Motor neuron (in vitro differentiated cells): ENCODE data around the gene JUP. TPM values are rescaled to one million over a fixed set of nuclear protein-coding genes. Genes with fewer than 3 reads are reported as not detected.
A peak's percentile ranks its signal among the peaks of the same experiment; 100 is the strongest.

Experiments
- ATAC-seq, 8 experiments: fragments of 200-7000 bp; cut with Tn5 transposase; replicated peaks in 6 of 8; 2 replicates each; pipeline ENCODE4 v1.8.0; 2021; ENCODE audit warnings: mild to moderate bottlenecking in 8 of 8, moderate library complexity in 8 of 8
- H3K27ac ChIP-seq, 2 donors: fragments of 250-450 bp; sonication (Bioruptor Pico); 2 replicates each; pipeline ENCODE4 v1.9.0; 2021; ENCODE audit warnings: antibody characterized with exemption in 2 of 2, mild to moderate bottlenecking in 2 of 2, moderate library complexity in 1 of 2
- H3K4me1 ChIP-seq, 2 donors: fragments of 250-450 bp; sonication (Bioruptor Pico); replicated peaks in 1 of 2; 2 replicates each; pipeline ENCODE4 v1.6.1; 2021; ENCODE audit warnings: antibody characterized with exemption in 2 of 2, mild to moderate bottlenecking in 2 of 2, moderate library complexity in 1 of 2
- H3K4me3 ChIP-seq, 5 donors: fragments of 250-450 bp; sonication (Bioruptor Pico); 2 replicates each; pipeline ENCODE4 v1.9.0; 2021; ENCODE audit warnings: antibody characterized with exemption in 5 of 5, mild to moderate bottlenecking in 5 of 5, moderate library complexity in 4 of 5
- WGBS, 10 experiments: fragments of 450-650 bp; shearing (Covaris generic); methylation state at CpG; one replicate each; pipeline ENCODE4 v1.0.0; 2022; 5-methylcytosine and 5-hydroxymethylcytosine counted together
- in situ Hi-C, 9 experiments: fragments of 400-800 bp; cut with MboI; loops; one replicate each; pipeline ENCODE4 v1.15.0; 2021; ENCODE audit warnings: low sequenced_read_pairs in 9 of 9, low pct_unique_long_range_greater_than_20kb in 2 of 9; ENCODE audit not compliant: unreplicated experiment in 9 of 9
- total RNA-seq, 8 experiments: library from RNA; unstranded; fragments of 300-600 nt; gene quantifications; 2 replicates each; pipeline versions ENCODE4 v1.2.3 to v1.2.4, GENCODE V29; 2022

The JUP gene
- total RNA-seq, 8 experiments from 2014 or later = 4.9 to 34.5 (median 16.8) TPM

DNA sequence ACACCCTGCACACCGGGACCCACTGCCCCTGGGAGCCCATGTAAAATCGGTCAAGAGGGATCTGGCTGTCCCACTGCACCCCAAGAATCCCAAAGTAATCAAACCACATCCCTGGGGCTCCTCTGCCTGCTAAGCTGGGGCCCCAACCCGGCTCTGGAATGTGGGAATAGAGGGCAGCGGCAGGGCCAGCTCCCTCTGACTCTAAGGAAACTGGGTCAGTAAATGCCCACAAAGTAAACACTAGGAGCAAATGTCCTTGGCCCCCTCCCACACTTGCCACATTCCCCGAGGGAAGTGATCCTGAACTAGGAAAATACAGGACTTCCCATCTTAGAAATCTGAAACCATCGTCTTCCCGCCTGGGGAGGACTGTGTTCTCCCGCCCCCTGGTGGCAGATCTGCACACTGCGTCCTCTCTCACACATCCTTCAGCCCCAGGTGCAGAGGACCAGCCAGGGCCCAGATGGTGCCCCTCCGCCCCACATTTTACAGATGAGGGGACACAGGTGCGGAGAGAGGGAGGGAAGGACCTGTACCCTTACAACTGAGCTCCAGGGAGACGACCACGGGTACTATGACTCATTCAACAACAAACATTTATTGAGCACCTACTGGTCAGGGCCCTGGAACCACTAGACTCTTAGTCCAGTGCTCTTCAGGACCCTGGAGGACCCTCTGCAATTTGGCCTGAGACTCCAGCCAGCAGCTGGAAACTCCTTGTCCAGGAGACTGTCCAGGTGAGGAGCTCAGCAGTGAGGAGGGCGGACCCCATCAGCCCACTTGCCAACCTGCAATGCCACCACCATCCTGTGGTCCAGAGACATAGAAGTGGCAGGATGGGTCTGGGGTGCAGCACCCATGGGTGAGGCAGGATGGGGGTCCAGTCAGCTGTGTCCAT, 15.1 kb upstream of the JUP start:
- Histone ChIP-seq H3K4me1 (peaks cover 0 to 9% of the 10 kb centered on the region in 2 donors), H3K27ac (no peak overlapping the region), H3K4me3 (no peak overlapping the region)
- in situ Hi-C loops = loop anchor here in 2 of 9 experiments (5.0 to 10.0 kb wide), 2 partner anchors 64 to 67 kb away; partner anchors contain the start of gene HAP1 (in 1 of the 2)
- peak; percentile 44 to 81 (median 74) for ATAC-seq
- 0 to 60% (median 4%) methylated on average over 1 to 9 of the region's 14 CpGs; no CpG with 5 or more reads in 4 of the 10 experiments for WGBS, 10 experiments

DNA sequence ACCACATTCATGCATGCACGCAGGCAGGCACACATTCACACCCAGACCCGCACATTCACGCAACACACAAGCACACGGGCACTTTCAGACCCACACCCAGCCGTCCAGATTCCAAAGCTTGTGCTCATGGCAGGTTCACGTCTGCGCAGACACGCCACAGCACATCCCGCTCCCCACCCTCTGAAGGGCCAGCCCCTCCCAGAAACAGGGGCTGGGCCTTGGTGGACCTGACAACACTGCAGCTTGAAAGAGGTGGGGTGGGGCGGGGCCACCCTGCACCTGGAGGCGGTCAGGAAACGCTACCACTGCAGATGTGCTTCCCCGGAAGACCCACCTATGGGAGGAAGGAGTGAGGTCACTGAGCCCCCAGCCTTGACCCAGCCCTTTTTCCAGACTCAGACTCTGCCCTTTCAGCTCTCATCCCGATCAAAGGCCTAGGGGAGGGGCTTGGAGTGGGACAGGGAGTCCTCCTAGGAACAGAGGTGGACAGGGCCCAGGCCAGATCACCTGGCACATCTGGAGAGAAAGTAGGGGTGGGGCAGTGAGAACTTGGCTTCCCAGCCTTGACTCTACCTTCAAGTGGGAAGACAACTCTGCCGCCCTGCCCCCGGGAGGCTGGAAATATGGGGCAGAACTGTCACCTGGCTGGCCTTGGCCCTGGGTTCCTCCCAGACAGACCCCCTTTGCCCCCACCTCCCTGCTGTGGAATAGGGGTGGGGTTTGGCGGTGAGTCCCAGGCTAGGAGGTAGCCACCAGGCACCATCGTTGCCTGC, 14.3 kb upstream of the JUP start:
- in situ Hi-C loops = loop anchor here in 2 of 9 experiments (5.0 to 10.0 kb wide), 2 partner anchors 63 to 66 kb away; partner anchors contain the start of gene HAP1 (in 1 of the 2)
- Histone ChIP-seq H3K4me3 (no peak overlapping the region), H3K4me1 (peaks cover 0 to 9% of the 10 kb centered on the region in 2 donors), H3K27ac (no peak overlapping the region)
- 20 to 100% (median 83%) methylated on average over 1 to 3 of the region's 18 CpGs; no CpG with 5 or more reads in 6 of the 10 experiments for WGBS, 10 experiments
- peak; percentile 14 to 88 (median 36) for ATAC-seq

- ATAC-seq = no peak
- no peak overlapping the region for H3K4me3 ChIP-seq
- H3K4me1 ChIP-seq = peaks cover 0 to 9% of the 10 kb centered on the region in 2 donors
- WGBS, 10 experiments = 65 to 100% (median 86%) methylated on average over 2 to 4 of the region's 8 CpGs; no CpG with 5 or more reads in 5 of the 10 experiments
- in situ Hi-C loops = loop anchor here in 1 of 9 experiments (10.0 kb wide), 1 partner anchor 65 kb away; the partner anchor contains the start of gene HAP1
- H3K27ac ChIP-seq = no peak overlapping the region
Measured at GRCh38 chr17:41799366-41799765, 12.9 kb upstream of the JUP start.

DNA sequence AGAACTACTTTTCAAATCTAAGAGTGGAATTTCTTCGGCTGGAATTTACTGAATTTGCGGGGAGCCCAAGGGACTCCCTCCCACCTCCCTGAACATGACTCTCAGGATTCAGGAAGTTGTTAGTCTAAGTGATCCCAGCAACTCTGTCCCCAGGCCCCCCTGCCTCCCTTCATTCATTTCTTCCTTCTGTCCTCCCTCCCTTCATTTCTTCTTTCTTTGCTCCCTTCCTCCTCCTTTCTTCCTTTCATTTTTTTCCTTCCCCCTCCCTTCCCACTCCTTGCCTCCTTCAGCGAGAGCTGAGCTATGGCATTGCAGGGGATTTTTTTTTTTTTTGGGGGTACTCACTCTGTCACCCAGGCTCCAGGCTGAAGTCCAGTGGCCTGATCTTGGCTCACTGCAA, 10.9 kb upstream of the JUP start:
- ATAC-seq = no peak
- Histone ChIP-seq H3K4me1 (peaks cover 18 to 28% of the 10 kb centered on the region in 2 donors), H3K27ac (no peak overlapping the region), H3K4me3 (no peak overlapping the region)
- 20 to 100% (median 75%) methylated on average over 1 to 2 of the region's 3 CpGs; no CpG with 5 or more reads in 3 of the 10 experiments for WGBS, 10 experiments
- in situ Hi-C loops = loop anchor here in 1 of 9 experiments (10.0 kb wide), 1 partner anchor 63 kb away; the partner anchor contains the start of gene HAP1

- Histone ChIP-seq H3K4me3 (no peak overlapping the region), H3K4me1 (peaks cover 18 to 27% of the 10 kb centered on the region in 2 donors), H3K27ac (no peak overlapping the region)
- ATAC-seq = no peak
- 50 to 100% (median 85%) methylated on average over 1 to 9 of the region's 10 CpGs for WGBS, 10 experiments
- in situ Hi-C loops = loop anchor here in 1 of 9 experiments (10.0 kb wide), 1 partner anchor 62 kb away; the partner anchor contains the start of gene HAP1
Measured at GRCh38 chr17:41796121-41796895, 9.8 kb upstream of the JUP start.

DNA sequence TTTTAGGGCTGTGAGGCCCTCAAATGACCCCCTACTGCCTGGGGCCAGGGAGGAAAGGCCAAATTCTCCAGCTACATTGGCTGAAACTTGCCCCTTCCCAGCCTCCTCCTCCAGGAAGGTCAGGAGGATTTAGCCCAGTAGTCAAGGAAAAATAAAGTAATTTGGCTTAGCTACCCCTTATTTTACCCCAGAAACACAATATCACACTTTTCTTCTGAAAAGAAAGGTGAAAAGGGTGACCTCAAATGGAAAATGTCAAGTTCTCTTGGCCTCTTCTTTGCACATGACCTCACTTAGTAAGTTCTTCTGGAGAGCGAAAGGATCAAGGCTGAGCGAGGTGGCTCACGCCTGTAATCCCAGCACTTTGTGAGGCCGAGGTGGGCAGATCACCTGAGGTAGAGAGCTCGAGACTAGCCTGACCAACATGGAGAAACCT, 8.0 kb upstream of the JUP start:
- in situ Hi-C loops = loop anchor here in 1 of 9 experiments (10.0 kb wide), 1 partner anchor 60 kb away; the partner anchor contains the start of gene HAP1
- H3K4me1 ChIP-seq = peaks cover 18 to 19% of the 10 kb centered on the region in 2 donors
- 80 to 100% (median 90%) methylated on average over 1 to 5 of the region's 5 CpGs; no CpG with 5 or more reads in 6 of the 10 experiments for WGBS, 10 experiments
- no peak overlapping the region for H3K27ac ChIP-seq
- no peak overlapping the region for H3K4me3 ChIP-seq
- ATAC-seq = no peak

- in situ Hi-C loops = loop anchor here in 1 of 9 experiments (10.0 kb wide), 1 partner anchor 59 kb away; the partner anchor contains the start of gene HAP1
- H3K4me1 ChIP-seq = peaks cover 18 to 19% of the 10 kb centered on the region in 2 donors
- H3K27ac ChIP-seq = no peak overlapping the region
- 20 to 90% (median 74%) methylated on average over 1 to 5 of the region's 14 CpGs; no CpG with 5 or more reads in 3 of the 10 experiments for WGBS, 10 experiments
- ATAC-seq = peak in 1 of 8 experiments; percentile 8
- H3K4me3 ChIP-seq = no peak overlapping the region
Measured at GRCh38 chr17:41793784-41794539, 7.5 kb upstream of the JUP start.

DNA sequence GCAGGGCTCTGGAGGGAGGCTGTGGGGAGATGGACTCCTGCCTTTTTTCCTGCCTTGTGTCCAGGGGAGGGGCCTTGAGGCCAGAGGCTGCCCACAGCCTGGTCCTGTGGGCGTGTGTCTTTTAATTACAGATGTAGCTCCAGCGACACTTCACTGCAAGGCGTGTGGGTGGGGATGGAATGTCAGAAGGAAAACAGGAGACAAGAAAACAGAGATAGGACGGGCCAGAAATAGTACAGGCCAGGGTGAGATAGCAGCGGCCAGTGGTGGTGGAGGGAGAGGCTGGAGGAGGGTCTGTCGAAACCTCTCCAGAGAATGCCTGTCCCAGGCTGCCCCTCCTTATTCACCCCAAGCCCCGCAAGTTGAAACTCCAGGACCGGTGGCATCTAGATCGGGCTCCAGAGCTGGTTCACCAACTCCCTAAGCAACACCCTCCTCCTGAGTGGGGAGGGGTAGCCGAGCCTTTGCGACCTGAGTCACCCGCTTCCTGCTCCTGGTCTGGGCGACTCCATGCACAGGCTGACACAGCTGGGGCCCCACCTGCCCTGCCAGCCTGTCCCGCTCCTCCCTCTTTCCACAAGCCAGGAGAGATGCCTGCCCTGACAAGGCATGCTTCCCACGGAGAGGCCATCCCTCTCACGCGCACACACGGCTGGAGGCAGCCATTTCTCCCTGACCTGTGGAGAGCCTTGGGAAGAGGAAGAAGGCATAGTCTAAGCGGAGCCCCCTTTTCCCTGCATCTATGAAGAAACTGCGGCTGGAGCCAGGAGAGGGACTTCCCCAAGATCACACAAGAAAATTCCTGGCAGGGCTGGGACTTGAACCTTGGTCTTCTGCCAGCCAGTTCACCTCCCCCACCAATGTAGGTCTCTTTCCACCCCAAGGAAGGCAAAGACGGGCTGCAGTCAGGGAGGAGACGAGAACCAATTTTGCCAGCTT, 6.6 kb upstream of the JUP start:
- H3K4me3 ChIP-seq = no peak overlapping the region
- H3K4me1 ChIP-seq = peaks cover 18 to 19% of the 10 kb centered on the region in 2 donors
- peak; percentile 57 to 92 (median 88) for ATAC-seq
- in situ Hi-C loops = loop anchor here in 1 of 9 experiments (10.0 kb wide), 1 partner anchor 58 kb away; the partner anchor contains the start of gene HAP1
- H3K27ac ChIP-seq = peak overlapping the region in 1 of 2 donors; percentile 57
- 17 to 80% (median 56%) methylated on average over 2 to 11 of the region's 22 CpGs; no CpG with 5 or more reads in 4 of the 10 experiments for WGBS, 10 experiments

GRCh38 chr17:41787021-41787418, 509 bp upstream of the JUP start:
- in situ Hi-C loops = no loop called here
- WGBS, 10 experiments = 21 to 78% (median 39%) methylated on average over 1 to 4 of the region's 4 CpGs; no CpG with 5 or more reads in 4 of the 10 experiments
- Histone ChIP-seq H3K4me1 (peaks cover 17% of the 10 kb centered on the region in 2 donors), H3K4me3 (peak overlapping the region in 3 of 5 donors; percentile 15 to 20 (median 18)), H3K27ac (no peak overlapping the region)
- ATAC-seq = no peak

- no CpG with 5 or more reads among the region's 22 CpGs for WGBS, 10 experiments
- peak in 2 of 8 experiments; percentile 12 to 17 for ATAC-seq
- H3K27ac ChIP-seq = no peak overlapping the region
- peak overlapping the region; percentile 61 to 91 (median 79) for H3K4me3 ChIP-seq
- H3K4me1 ChIP-seq = peaks cover 26 to 27% of the 10 kb centered on the region in 2 donors
- in situ Hi-C loops = no loop called here
Measured at GRCh38 chr17:41785859-41786226, 668 bp downstream of the JUP start.
